ENCODE data around the gene MCOLN2.
"Not testable (repeated sequence)": the region's sequence is repeated elsewhere in the genome, so short reads cannot be mapped to it uniquely, and the experiment has no call there.

MCOLN2 gene

GRCh38 chr1:84996846-84997666 lies at the start of gene MCOLN2:
MCOLN2 (minus strand) TSS chr1:84997113; CDS start chr1:84996872, 241 bp downstream.
- DNase-seq: peak; percentile 48

- DNase-seq: no peak
Measured at GRCh38 chr1:85042413-85042812, 45.5 kb upstream of the MCOLN2 start.

GRCh38 chr1:85041793-85042192 lies 44.9 kb upstream of the MCOLN2 start:
- no peak for DNase-seq

DNA sequence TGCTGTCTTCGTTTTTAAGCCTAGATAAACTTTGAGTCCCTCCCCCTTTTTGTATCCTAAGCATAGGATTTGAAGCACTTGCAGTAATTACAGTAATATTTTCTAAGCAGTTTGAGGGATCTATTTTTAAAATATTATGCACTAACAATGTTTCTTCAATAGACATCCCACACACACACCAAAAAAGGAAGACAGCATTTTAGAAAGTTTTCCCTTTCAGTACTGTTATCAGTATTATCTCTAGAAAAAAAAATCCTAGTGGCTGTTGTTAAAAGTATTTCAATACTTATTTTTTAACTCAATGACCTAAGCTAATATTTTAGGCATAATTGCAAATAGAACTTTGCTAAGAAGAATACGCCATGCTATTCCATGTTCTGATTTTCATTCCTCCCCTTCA lies 36.3 kb upstream of the MCOLN2 start:
- DNase-seq: no peak

DNA sequence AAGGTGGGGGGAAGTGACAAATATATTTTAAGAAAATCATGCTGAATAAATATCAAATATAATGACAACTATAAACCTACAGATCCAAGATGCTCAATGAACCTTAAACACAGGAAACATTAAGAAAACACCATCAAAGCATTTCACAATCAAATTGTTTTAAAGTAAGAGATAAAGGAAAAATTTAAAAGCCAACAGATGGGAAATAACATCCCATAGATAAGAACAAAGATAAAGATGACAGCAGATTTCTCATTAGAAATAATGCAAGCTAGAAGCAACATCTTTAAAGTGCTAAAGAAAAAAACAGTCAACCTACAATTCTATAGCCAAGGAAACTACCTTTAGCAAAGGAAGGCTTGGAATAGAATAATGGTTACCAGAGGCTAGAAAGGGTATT lies 33.6 kb upstream of the MCOLN2 start:
- no peak for DNase-seq

DNA sequence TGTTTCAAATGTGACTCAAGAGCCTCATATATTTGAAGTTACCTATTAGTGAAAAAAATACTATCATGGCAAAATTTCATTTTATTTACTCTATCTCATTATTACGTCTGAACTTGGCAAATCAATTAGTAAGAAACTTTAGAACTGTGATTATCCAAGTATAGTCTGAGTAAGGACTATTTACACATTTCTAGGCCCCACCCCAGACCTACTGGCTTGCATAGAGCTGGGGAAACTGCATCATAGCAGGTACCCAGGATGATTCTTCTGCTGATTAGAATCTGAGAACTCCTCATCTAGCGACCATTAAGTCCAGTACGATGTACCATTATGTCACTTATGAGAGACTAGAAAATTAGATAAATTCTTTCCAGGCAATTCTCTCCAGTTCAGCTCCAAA lies 31.2 kb upstream of the MCOLN2 start:
- no peak for DNase-seq

GRCh38 chr1:85027242-85027983 lies 30.5 kb upstream of the MCOLN2 start:
- DNase-seq: peak; percentile 10

- no peak for DNase-seq
Measured at GRCh38 chr1:85025940-85026339, 29.0 kb upstream of the MCOLN2 start.

DNA sequence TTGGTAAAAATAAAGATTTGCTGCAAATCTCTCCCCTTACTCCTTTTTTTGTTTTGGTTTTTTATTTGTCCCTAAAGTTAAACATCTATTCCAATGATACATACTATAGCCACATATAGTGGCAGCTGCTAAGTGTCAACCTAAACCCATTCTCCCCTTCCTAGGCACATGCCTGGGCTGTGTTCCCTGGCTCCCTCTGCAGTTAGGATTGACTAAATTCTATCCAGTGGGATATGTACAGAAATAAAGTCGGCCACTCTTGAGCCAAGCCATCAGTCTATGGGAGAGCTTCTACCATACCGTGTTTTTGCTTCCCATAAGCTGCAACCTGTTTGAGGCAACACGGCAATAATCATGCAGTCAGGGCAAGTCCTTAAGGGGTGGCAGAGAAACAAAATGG lies 27.8 kb upstream of the MCOLN2 start:
- no peak for DNase-seq

GRCh38 chr1:85022700-85023099 lies 25.8 kb upstream of the MCOLN2 start:
- DNase-seq: no peak

GRCh38 chr1:85019994-85020393 lies 23.1 kb upstream of the MCOLN2 start:
- no peak for DNase-seq

DNA sequence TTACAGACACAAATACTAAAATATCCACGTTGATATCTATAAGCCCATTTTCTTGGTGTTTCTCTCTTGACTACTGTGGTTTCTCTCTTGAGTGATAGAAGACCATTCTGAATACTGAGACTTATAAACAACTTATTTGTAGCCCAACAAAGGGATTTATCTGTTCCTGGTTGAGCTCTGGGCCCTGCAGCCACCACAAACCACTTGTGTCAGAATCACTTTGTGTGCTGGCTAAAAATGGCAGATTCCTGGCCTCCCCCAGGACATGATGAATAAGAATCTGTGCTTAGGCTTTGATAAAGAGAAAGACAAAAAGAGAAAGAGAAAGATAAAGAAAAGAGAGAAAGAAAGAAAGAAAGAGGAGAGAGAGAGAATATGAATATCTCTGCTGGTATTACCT lies 18.9 kb upstream of the MCOLN2 start:
- DNase-seq: no peak

- not testable (repeated sequence) for DNase-seq
Measured at GRCh38 chr1:85005641-85006040, 8.7 kb upstream of the MCOLN2 start.

GRCh38 chr1:85001742-85002141 lies 4.8 kb upstream of the MCOLN2 start:
- DNase-seq: no peak

DNA sequence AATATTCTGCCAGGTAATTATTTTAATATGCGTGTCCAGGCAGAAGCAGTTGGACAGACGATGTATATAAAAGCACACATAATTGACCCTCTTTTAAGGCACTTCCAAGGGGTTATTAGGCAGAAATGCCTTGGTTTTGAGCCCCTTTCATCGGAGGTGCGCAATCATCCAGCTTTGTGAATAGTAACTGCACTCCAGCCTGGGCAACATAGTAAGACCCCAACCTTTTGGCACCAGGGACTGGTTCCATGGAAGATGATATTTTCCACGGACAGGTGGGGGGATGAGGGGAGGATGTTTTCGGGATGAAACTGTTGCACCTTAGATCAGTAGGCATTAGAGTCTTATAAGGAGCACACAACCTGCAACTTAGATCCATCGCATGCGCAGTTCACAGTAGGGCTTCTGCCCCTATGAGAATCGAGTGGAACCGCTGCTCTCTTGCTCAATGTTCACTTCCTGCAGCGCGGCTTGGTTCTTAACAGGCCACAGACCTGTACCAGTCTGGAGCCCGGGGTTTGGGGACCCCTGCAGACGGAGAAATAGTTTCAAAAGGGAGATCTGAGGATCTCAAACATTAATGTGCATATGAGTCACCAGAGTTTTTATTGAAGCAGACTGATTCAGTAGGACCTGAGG lies 1.8 kb upstream of the MCOLN2 start:
- DNase-seq: peak; percentile 39

- DNase-seq: no peak
Measured at GRCh38 chr1:84997667-84998600, 1.0 kb upstream of the MCOLN2 start.

DNA sequence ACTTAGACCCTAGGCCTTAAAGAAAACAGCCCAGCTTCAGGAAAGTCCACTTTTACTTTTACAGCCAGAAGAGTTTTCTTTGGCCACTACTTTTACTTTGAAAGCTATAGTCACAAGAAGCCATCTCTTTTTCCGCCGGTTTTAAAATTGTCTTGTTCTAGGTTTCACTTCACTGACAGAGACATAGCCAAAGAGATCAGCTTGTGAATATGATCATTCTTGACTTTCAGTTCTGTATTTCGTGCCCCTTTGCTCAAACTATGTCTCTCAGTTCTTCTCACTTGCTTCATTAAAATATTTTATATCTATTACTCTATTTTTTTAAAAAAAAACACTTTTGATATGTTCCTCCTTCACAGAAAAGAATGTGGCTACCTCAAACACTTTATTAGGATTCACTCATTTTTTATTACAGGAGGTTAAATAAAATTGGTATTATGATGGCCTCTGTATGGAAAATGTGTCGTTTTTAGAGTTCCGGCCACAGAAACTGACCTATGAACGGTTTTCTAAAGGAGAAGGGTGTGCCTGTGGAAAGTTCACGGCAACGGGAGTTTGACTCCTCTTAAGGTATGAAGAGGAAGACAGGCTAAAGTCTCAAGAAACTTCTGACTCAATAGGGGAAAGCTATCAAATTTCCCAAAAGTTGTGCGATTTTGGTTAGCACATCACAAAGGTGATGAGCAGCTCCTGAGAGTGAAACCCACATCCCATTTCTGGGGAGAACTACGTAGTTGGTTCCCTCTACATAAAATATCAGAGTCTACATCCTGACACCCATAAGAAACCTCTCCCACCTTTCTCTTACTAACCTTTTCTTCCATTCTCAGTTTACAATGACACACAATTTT lies 1.2 kb downstream of the MCOLN2 start:
- peak; percentile 20 for DNase-seq

DNA sequence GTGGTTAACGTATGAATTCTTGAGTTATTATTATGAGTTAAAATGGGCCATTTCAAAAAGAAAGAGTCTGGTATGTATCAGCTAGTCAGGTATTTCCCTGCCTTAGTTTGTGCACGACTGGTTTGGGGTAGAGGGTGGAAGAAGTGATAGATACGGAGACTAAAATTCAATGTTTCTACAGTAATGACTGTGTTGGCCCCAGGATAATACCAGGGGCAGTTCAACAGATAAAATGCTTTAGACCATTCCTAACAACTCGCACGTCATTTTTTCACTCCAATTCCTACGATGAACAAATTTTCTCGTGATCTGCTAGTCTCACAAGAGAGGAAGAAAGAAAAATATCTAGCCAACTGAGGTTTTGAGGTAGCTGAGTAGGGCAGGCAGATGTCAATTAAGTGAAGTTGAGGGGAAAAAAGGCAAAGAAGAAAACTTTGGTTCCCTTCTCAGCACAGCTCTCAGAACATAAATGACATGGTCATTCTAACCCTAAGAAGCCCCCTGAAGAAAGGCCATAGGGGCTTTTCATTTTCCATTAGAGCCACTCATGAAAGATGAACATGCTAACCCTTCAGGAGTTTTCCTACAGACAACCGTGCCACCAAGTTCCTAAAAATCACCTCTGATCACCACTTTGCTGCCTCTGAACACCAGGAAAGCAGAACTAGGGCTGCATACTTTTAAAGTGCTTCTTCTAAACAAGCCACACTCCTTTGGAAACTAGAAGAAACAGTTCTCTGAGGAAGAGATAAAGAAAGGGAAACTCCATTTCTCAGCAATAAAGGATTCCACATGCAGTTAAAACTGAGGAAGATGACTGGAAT lies 5.6 kb downstream of the MCOLN2 start:
- no peak for DNase-seq

DNA sequence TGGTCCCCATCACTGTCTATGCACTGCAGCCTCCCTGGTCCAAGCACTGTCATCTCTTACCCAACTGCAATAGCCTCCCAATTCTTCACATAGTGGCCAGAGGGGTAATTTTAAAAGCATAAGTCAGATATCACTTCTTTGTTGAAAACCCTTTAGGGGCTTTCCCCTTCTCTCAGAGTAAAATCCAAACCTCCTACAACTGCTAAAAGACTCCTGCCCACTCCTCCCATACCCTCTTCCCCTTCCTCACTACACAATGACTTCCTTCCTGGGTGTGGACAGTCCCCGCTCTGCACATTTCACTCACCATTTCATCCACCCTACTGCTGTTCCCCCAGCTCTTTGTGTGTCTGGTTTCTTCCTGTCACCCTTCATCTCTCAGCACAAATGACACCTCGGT lies 8.3 kb downstream of the MCOLN2 start:
- DNase-seq: no peak

- DNase-seq: not testable (repeated sequence)
Measured at GRCh38 chr1:84986561-84986960, 10.4 kb downstream of the MCOLN2 start.

- no peak for DNase-seq
Measured at GRCh38 chr1:84985365-84985764, 11.5 kb downstream of the MCOLN2 start.
